GM18868 (cell line): ENCODE results near the gene CRIM1.
"Not testable (repeated sequence)": the region's sequence is repeated elsewhere in the genome, so short reads cannot be mapped to it uniquely, and the experiment has no call there.

Source experiments
- ATAC-seq: cut with Tn5 transposase; IDR thresholded peaks from one replicate; pipeline ENCODE4 v1.9.1; 2021; ENCODE audit warnings: mild to moderate bottlenecking, moderate library complexity; ENCODE audit not compliant: unreplicated experiment

CRIM1 gene

GRCh38 chr2:36351291-36351690, 4.3 kb upstream of the CRIM1 start:
- no peak for ATAC-seq

GRCh38 chr2:36351736-36352349, 3.7 kb upstream of the CRIM1 start:
- ATAC-seq = no peak

- ATAC-seq = no peak
Observed at GRCh38 chr2:36352701-36353100, 2.9 kb upstream of the CRIM1 start.

GRCh38 chr2:36354811-36355150, 797 bp upstream of the CRIM1 start:
- ATAC-seq = no peak

GRCh38 chr2:36355890-36356297, 316 bp downstream of the CRIM1 start:
- ATAC-seq = peak; percentile 17

- peak; percentile 20 for ATAC-seq
Observed at GRCh38 chr2:36356298-36356989, 866 bp downstream of the CRIM1 start.

GRCh38 chr2:36356990-36357846, 1.6 kb downstream of the CRIM1 start:
- peak; percentile 26 for ATAC-seq

GRCh38 chr2:36357847-36358659, 2.5 kb downstream of the CRIM1 start:
- no peak for ATAC-seq

GRCh38 chr2:36359067-36359466, 3.5 kb downstream of the CRIM1 start:
- ATAC-seq = no peak

GRCh38 chr2:36360063-36360462, 4.5 kb downstream of the CRIM1 start:
- no peak for ATAC-seq

- ATAC-seq = no peak
Observed at GRCh38 chr2:36360834-36361233, 5.3 kb downstream of the CRIM1 start.

- no peak for ATAC-seq
Observed at GRCh38 chr2:36361396-36361795, 5.8 kb downstream of the CRIM1 start.

- no peak for ATAC-seq
Observed at GRCh38 chr2:36362291-36362690, 6.7 kb downstream of the CRIM1 start.

- ATAC-seq = not testable (repeated sequence)
Observed at GRCh38 chr2:36363085-36363484, 7.5 kb downstream of the CRIM1 start.

GRCh38 chr2:36366491-36367120, 11.0 kb downstream of the CRIM1 start:
- no peak for ATAC-seq

- no peak for ATAC-seq
Observed at GRCh38 chr2:36367486-36367885, 11.9 kb downstream of the CRIM1 start.

- no peak for ATAC-seq
Observed at GRCh38 chr2:36367895-36368353, 12.3 kb downstream of the CRIM1 start.

- ATAC-seq = no peak
Observed at GRCh38 chr2:36368438-36368837, 12.9 kb downstream of the CRIM1 start.

- ATAC-seq = no peak
Observed at GRCh38 chr2:36369163-36369562, 13.6 kb downstream of the CRIM1 start.

GRCh38 chr2:36369716-36370115, 14.1 kb downstream of the CRIM1 start:
- no peak for ATAC-seq
